ENCODE results near the gene EYA2.

The EYA2 gene

GRCh38 chr20:47122560-47122959 is 227.9 kb downstream of the EYA2 start:
- DNase-seq, result no peak

GRCh38 chr20:47124181-47124717 is 229.6 kb downstream of the EYA2 start:
- no peak for DNase-seq

DNA sequence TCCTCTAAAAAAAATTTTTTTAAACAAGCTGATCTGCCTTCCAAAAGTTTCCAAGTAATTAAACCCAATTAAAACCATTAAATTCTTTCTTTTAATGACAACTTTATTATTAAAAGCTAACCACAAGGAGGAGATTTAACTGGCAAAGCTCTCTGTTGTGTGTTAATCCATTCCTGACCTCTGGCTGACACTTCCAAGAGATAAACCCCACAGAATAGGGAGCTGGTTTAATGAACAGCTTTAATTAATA is 230.8 kb downstream of the EYA2 start:
- peak; percentile 56 for DNase-seq

DNA sequence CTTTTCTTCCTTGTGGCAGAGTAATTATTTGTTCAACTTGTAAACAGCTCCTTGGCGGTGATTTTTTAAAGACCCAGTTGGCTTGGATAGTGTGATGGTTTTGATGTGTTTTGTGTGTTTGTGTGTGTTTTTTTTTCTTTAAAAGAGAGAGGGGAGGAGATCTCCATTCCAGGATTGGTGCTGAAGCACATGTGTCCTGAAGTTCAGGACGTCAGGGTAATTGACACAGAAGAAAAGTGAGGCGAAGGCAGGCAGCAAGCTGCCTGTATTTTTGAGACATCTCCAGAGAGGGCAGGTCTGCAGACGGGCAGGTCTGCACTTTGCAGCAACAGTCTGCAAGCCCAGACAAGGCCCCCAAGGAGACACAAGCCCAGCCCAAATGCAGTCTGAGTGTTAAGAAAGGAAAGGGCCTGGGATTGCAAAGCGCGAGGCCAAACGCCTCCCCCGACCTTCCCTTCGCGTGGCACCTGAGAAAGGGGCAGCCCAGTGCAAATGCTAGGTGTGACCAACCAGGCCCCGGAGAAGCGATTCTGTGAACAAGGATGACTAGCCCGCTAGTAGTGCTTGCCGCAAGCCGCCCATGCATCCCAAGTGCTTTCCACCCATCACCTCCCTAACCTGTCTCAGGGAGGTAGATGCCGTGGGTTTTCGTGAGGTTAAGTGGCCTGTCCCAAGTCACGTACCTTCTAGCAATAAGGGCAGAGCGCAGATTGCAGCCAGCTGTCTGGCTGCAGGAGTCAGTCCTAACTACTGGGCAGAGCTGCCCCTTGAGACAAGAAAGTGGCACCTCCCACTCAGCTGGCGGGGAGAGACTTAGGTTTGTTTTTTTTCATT is 231.3 kb downstream of the EYA2 start:
- peak; percentile 19 for DNase-seq

- DNase-seq, result no peak
Observed at GRCh38 chr20:47126709-47127108, 232.1 kb downstream of the EYA2 start.

GRCh38 chr20:47127546-47127945 is 232.9 kb downstream of the EYA2 start:
- peak; percentile 34 for DNase-seq

- peak; percentile 73 for DNase-seq
Observed at GRCh38 chr20:47127999-47128398, 233.4 kb downstream of the EYA2 start.

GRCh38 chr20:47129306-47129705 is 234.7 kb downstream of the EYA2 start:
- no peak for DNase-seq

DNA sequence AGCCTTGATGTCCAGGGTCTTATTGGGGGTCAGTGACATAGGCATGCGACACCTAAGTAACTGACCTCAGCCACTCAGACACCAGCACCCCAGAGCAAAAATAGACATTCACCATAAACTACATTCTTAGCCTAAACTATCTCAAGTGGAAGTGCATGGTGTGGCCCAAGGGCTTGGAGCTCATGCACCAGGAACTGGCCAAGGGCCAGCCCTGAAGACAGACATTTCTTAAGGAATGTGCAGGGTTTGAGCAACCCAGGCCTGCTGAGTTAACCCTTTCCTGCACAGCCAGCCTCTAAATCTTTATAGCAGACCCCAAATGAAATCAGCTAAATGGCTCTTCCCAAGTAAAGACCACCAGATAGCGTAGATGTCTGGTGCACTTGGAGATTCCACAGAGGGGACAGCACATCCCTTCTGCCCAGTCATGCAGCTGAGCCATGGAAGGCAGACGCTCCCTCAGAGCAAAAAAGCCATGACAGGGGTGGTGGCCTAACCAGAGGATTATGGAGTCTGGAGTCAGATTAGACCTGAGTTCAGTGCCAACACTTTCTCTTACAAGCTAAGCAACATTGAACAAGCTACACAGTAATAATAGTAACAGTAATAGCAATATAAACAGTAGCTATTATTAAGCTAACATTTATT is 239.3 kb downstream of the EYA2 start:
- no peak for DNase-seq

GRCh38 chr20:47136782-47137181 is 242.1 kb downstream of the EYA2 start:
- DNase-seq, result no peak

GRCh38 chr20:47137231-47137870 is 242.7 kb downstream of the EYA2 start:
- no peak for DNase-seq

DNA sequence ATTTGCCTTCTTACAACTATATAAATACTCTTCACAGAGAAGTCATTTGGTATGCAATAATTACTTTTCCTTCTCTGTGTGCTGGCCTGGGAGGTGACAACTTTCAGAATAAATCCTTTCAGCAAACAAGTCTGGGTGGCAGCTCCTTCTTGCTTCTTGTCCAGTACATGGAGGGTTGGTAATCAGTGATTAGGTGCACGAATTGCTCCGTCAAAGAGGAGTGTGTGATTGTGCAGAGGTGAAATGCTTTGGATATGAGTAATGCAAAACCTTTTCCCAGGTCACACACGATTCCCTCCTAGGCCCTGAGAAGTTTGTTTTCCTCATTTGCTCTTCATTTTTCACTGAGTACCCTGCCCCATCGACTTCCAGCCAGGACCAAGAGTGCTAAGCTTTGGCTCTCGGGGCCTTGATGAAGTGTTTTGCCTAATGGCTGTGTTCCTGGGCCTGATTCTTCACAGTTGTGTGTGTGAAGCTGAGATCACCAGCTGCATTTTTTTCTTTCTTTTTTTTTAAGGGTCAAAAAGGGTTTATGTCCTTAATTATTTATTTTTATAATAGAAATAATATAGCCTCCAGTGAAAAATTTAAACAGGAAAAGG is 245.4 kb downstream of the EYA2 start:
- no peak for DNase-seq

DNA sequence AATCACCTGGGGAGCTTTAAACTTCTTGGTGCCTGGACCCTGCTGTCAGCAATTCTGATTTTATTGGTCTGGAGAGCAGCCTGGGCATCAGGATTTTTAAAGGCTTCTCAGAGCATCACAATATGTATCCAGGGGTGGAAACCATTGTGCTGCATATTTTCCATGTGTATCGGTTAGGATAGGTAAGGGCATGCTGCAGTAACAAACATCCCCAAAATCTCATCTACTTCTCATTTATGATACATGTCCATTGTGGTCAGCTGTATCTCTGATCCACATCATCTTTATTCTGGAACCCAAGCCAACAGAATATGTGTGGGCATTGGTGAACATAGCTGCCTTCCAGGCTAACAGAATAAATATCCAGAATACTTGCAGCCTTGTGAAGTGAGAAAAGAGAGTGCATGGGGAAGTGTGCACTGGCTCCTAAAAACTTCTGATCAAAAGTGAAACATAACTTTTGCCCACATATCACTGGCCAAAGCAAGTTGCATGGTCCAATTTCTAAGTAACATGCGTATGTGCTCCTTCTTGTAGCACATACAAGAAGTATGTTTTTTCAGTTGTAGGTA is 246.8 kb downstream of the EYA2 start:
- no peak for DNase-seq

DNA sequence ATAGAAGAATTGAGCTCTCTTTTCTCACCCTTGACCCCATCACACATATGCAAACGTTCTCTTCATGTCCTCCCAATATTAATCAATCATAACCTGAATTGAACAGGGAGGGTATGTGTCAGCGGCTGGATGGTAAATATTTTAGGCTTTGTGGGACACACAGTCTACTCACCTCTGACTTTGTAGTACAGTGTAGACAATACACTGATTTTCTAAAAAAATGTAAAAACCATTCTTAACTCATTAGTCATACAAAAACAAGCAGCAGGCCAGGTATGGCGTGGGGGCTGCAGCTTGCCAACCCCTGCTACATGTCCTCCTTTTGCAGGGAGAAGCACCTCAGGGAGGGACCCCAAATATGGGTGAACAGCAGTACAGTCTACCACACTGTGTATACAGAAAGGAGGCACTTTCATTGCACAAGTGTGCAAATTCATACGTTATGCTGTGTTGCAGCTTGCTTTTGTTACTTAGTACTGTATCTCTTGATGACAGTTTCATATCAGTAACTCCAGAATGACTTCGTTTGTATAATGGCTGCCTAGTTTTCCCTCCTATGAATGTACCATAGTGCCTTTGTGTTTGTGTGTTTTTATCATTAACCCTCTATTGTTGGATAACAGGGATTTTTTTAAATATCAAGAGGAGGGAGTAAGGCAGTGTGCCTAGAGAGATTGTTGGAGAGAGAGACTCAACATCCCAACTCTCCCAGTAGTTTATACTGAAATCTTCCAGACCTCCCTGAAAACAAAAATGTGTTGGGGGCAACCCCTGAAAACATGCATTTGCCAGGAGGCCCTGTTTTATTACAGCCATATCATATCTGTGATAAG is 247.5 kb downstream of the EYA2 start:
- DNase-seq, result no peak

GRCh38 chr20:47142774-47143170 is 248.1 kb downstream of the EYA2 start:
- DNase-seq, result no peak

DNA sequence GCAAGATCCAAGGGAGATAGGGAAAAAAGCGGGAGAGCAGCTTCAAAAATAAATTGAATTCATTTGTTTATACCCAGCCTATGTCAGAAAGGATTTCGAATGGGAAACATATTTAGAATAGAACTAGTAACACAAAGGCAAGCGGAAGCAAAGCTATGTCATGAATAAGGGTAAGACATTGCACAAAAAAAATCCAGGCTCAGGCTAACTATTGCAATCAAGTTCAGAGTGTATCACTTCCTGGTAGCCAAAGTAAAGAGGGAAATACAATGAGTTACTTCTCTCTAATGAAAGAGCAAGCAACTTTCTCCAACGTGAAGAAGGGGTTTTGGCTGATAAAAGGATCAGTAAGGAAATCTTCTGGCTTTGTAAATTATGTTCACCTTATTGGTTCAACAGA is 249.0 kb downstream of the EYA2 start:
- no peak for DNase-seq

- DNase-seq, result no peak
Observed at GRCh38 chr20:47144463-47144862, 249.8 kb downstream of the EYA2 start.

- DNase-seq, result no peak
Observed at GRCh38 chr20:47146686-47147085, 252.0 kb downstream of the EYA2 start.

- no peak for DNase-seq
Observed at GRCh38 chr20:47148059-47148458, 253.4 kb downstream of the EYA2 start.

DNA sequence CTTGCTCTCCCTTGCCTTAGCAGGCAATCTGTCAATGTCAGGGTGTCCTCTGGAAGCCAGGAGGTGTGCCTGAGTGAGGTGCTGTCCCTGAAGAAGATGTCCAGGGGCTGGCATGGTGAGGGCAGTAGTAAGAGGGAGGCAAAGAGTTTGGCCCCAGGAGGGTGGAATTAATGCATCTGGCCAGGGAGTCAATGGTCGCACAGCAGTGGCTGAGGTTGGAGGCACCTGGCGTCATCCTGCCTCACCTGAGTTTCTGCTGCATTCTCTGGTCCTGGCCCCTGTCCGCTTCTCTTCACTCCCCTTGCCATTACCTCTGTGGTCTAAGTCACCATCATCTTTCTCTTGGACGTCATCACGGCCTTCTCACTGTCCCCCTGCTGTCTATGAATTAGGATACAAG is 255.3 kb downstream of the EYA2 start:
- no peak for DNase-seq

- peak; percentile 69 for DNase-seq
Observed at GRCh38 chr20:47150403-47151152, 255.9 kb downstream of the EYA2 start.

DNA sequence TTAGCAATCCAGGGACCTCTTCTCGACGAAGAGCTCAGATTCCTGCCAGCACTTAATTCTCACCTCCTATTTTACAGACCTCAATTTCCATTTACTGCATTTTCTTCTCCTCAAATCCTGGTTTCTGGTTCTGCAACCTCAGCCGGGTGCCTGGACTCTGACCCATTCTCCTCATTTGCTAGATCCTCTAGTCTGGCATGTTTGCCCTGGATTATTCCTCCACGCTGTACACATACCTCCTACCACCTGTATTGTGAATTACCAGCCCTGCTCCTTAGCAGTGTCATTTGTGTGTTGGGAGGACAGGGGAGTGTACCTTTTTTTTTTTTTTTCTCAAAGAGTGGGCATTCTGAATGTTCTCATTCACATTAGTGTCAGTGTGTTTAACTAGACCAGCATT is 257.4 kb downstream of the EYA2 start:
- no peak for DNase-seq
